Liver (tissue), 3 donors: ENCODE measurements around the gene MSH5.

Source experiments
- CTCF ChIP-seq: fragments of 150-350 bp; IDR thresholded peaks from 2 replicates; pipeline ENCODE4 v1.5.1; 2017; ENCODE audit warnings: improper control_type of control experiment, low read depth, low read length; ENCODE audit not compliant: missing input control
- RAD21 ChIP-seq, 2 donors: IDR thresholded peaks; 2 replicates each; pipeline ENCODE4 v1.6.1; 2016; ENCODE audit warnings: antibody characterized with exemption in 2 of 2, mild to moderate bottlenecking in 2 of 2
- REST ChIP-seq: IDR thresholded peaks from 2 replicates; pipeline ENCODE4 v1.6.1; 2016; ENCODE audit warnings: antibody characterized with exemption, mild to moderate bottlenecking
- ZBTB33 ChIP-seq: IDR thresholded peaks from 2 replicates; pipeline ENCODE4 v1.6.1; 2016; ENCODE audit warnings: antibody characterized with exemption
- donor health status: healthy.
- donor health status: healthy.

- TF ChIP-seq CTCF (no peak), REST (no peak), RAD21 (IDR thresholded peaks at IDR 0.05) (no peak), ZBTB33 (no peak)
These were observed 12.6 kb upstream of the MSH5 start for GRCh38 chr6:31727034-31727716.
